Activated CD4-positive, CD25-positive, alpha-beta regulatory T cell treated with anti-CD3 and anti-CD28 coated beads, Interleukin-2, amount 50 U/mL, for 72 hours (primary cell): Measurements from ENCODE around the gene SLC5A10.

Experiments used
- DNase-seq: peaks from one replicate; pipeline ENCODE4 v3.0.0; 2021

Gene SLC5A10

GRCh38 chr17:19004421-19005136 lies 52.6 kb downstream of the SLC5A10 start, which contains the start of gene FAM83G:
Gene FAM83G, minus strand, starts transcription at chr17:19004764. Its CDS starts 723 bp downstream, at chr17:19004041.
- DNase-seq = peak; percentile 93

- no peak for DNase-seq
These were observed 53.3 kb downstream of the SLC5A10 start for GRCh38 chr17:19005137-19005773.

GRCh38 chr17:19005789-19006430 lies 53.9 kb downstream of the SLC5A10 start:
- no peak for DNase-seq

GRCh38 chr17:19006698-19007097 lies 54.7 kb downstream of the SLC5A10 start:
- DNase-seq = no peak

GRCh38 chr17:19009970-19010369 lies 58.0 kb downstream of the SLC5A10 start:
- DNase-seq = no peak

GRCh38 chr17:19010729-19011505 lies 59.0 kb downstream of the SLC5A10 start:
- no peak for DNase-seq

GRCh38 chr17:19011581-19011980 lies 59.6 kb downstream of the SLC5A10 start:
- DNase-seq = no peak

- DNase-seq = no peak
These were observed 60.5 kb downstream of the SLC5A10 start for GRCh38 chr17:19012171-19013080.

GRCh38 chr17:19013226-19013625 lies 61.3 kb downstream of the SLC5A10 start:
- no peak for DNase-seq

GRCh38 chr17:19013806-19014627 lies 62.1 kb downstream of the SLC5A10 start:
- DNase-seq = no peak

GRCh38 chr17:19014628-19015215 lies 62.8 kb downstream of the SLC5A10 start:
- no peak for DNase-seq

GRCh38 chr17:19015428-19015827 lies 63.5 kb downstream of the SLC5A10 start:
- no peak for DNase-seq

GRCh38 chr17:19016297-19016696 lies 64.3 kb downstream of the SLC5A10 start:
- no peak for DNase-seq

- DNase-seq = no peak
These were observed 64.9 kb downstream of the SLC5A10 start for GRCh38 chr17:19016881-19017280.

- no peak for DNase-seq
These were observed 65.4 kb downstream of the SLC5A10 start for GRCh38 chr17:19017401-19017800.

- DNase-seq = no peak
These were observed 66.0 kb downstream of the SLC5A10 start for GRCh38 chr17:19017804-19018599.

GRCh38 chr17:19018600-19018950 lies 66.6 kb downstream of the SLC5A10 start:
- no peak for DNase-seq

GRCh38 chr17:19019041-19019941 lies 67.3 kb downstream of the SLC5A10 start:
- no peak for DNase-seq

GRCh38 chr17:19020016-19020415 lies 68.1 kb downstream of the SLC5A10 start:
- DNase-seq = no peak
